Panc1 (cell line): ENCODE results near the gene LRP3.
"Not testable (repeated sequence)": the region's sequence is repeated elsewhere in the genome, so short reads cannot be mapped to it uniquely, and the experiment has no call there.

Experiments
- CTCF ChIP-seq: fragments of 450-650 bp; IDR thresholded peaks from 2 replicates; pipeline ENCODE4 v1.5.1; 2017; ENCODE audit warnings: mild to moderate bottlenecking
- POLR2AphosphoS5 ChIP-seq: IDR thresholded peaks from 2 replicates; pipeline ENCODE4 v1.6.1; 2012; ENCODE audit warnings: mild to moderate bottlenecking, low read depth, low read length, moderate library complexity
- SIN3A ChIP-seq: IDR thresholded peaks from 2 replicates; pipeline ENCODE4 v1.6.1; 2012; ENCODE audit warnings: low read depth, mild to moderate bottlenecking, low read length, moderate library complexity, borderline replicate concordance; ENCODE audit not compliant: insufficient read depth
- TF ChIP-seq, protein P1 (sequence below), 2 experiments: IDR thresholded peaks; 2 replicates each; pipeline ENCODE4 v1.6.1; 2011 to 2012; ENCODE audit warnings: low read depth in 2 of 2, control low read depth in 1 of 2, low read length in 1 of 2, mild to moderate bottlenecking in 1 of 2, moderate library complexity in 1 of 2; ENCODE audit not compliant: insufficient read depth in 1 of 2

GRCh38 chr19:33191092-33191491, 3.0 kb upstream of the LRP3 start:
- TF ChIP-seq CTCF, SIN3A, POLR2AphosphoS5: not testable (repeated sequence)
- TF ChIP-seq, protein P1, sequence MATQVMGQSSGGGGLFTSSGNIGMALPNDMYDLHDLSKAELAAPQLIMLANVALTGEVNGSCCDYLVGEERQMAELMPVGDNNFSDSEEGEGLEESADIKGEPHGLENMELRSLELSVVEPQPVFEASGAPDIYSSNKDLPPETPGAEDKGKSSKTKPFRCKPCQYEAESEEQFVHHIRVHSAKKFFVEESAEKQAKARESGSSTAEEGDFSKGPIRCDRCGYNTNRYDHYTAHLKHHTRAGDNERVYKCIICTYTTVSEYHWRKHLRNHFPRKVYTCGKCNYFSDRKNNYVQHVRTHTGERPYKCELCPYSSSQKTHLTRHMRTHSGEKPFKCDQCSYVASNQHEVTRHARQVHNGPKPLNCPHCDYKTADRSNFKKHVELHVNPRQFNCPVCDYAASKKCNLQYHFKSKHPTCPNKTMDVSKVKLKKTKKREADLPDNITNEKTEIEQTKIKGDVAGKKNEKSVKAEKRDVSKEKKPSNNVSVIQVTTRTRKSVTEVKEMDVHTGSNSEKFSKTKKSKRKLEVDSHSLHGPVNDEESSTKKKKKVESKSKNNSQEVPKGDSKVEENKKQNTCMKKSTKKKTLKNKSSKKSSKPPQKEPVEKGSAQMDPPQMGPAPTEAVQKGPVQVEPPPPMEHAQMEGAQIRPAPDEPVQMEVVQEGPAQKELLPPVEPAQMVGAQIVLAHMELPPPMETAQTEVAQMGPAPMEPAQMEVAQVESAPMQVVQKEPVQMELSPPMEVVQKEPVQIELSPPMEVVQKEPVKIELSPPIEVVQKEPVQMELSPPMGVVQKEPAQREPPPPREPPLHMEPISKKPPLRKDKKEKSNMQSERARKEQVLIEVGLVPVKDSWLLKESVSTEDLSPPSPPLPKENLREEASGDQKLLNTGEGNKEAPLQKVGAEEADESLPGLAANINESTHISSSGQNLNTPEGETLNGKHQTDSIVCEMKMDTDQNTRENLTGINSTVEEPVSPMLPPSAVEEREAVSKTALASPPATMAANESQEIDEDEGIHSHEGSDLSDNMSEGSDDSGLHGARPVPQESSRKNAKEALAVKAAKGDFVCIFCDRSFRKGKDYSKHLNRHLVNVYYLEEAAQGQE (IDR thresholded peaks at IDR 0.05; ENCODE audit: insufficient read depth in 1 of 2, low read depth in 2 of 2, low read length in 1 of 2): not testable (repeated sequence)
